ENCODE measurements around the gene VTI1A. TPM values are rescaled to one million over a fixed set of nuclear protein-coding genes. Genes with fewer than 3 reads are reported as not detected.
A peak's percentile ranks its signal among the peaks of the same experiment; 100 is the strongest.

VTI1A gene
- total and polyA plus RNA-seq, 2 of the 13 experiments (the other 11 are each of a cell fraction or from before 2014, with no cell fraction given), result 11.7 to 32.7 TPM

DNA sequence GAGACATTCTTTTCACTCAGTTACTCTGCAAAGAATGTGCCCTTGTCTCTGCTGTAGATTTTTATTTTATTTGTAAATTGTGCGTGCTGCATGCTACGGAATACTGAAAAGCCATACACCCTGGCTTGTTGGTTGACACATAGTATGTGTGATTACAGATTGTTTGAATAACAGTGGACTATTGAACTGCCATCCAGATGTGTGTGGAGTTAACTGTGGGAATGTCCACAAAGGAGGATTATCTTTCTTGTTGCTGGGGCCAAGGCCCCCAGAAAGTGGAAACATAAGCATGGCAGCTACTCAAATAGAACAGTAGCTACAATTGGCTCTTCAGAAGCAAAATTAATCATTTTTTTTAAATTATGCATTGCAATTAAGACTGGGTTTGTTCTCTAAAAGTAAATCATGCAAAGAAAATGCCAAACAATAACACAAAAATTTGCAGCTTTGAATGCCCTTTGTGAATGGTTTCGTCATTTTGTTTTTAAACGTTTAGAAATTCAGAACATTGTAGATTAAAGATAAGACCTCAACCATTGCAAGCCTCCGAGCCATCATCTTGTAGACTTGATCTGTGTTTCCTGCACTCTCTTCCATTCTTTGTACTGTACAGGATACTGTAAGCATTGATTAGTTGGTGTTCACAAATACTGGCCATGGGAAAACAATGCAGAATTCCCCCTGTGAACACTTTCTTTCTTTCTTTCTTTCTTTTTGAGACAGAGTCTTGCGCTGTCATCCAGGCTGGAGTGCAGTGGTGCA is 292.8 kb downstream of the VTI1A start (continued):
- TF ChIP-seq TRIM24 (CRISPR knock-in tag; IDR thresholded peaks at IDR 0.05) (no peak), SMARCC2 (IDR thresholded peaks at IDR 0.05) (peak; percentile 83; the same call in 1 of the 2 replicates), ZSCAN22 (CRISPR knock-in tag; IDR thresholded peaks at IDR 0.05) (no peak), HDAC1 (CRISPR knock-in tag; IDR thresholded peaks at IDR 0.05) (peak; percentile 80), ZNF264 (CRISPR knock-in tag; IDR thresholded peaks at IDR 0.05) (peak; percentile 88), RCOR2 (CRISPR knock-in tag; IDR thresholded peaks at IDR 0.05) (peak; percentile 91), HNF4G (IDR thresholded peaks at IDR 0.05; ENCODE audit: borderline replicate concordance, low read depth, low read length) (peak; percentile 96), HNF4G (CRISPR knock-in tag; IDR thresholded peaks at IDR 0.05; ENCODE audit: borderline replicate concordance, low read depth) (0 out of 2 replicates have a peak, but pooled peaks have one; percentile 56), ISX (CRISPR knock-in tag; conservative IDR thresholded peaks at IDR 0.05) (peak; percentile 49; the same call in 1 of the 2 replicates), ZNF282 (IDR thresholded peaks at IDR 0.05; ENCODE audit: partially characterized antibody) (no peak), NFYB (CRISPR knock-in tag; IDR thresholded peaks at IDR 0.05) (no peak), EP300 (IDR thresholded peaks at IDR 0.05; ENCODE audit: low read depth in 2 of 2, low read length in 2 of 2) (peak; percentile 97 to 99), EP300 (CRISPR knock-in tag; IDR thresholded peaks at IDR 0.05; ENCODE audit: borderline replicate concordance) (peak; percentile 95), ZNF235 (CRISPR knock-in tag; IDR thresholded peaks at IDR 0.05; ENCODE audit: borderline replicate concordance) (no peak), ZNF543 (CRISPR knock-in tag; IDR thresholded peaks at IDR 0.05) (0 out of 2 replicates have a peak, but pooled peaks have one; percentile 20), NR2C2 (CRISPR knock-in tag; IDR thresholded peaks at IDR 0.05; ENCODE audit: borderline replicate concordance) (no peak), RBM39 (IDR thresholded peaks at IDR 0.05; ENCODE audit: low read depth, low read length, poor library complexity, severe bottlenecking) (no peak), HMG20A (CRISPR knock-in tag; IDR thresholded peaks at IDR 0.05; ENCODE audit: borderline replicate concordance) (peak; percentile 97), CCDC6 (CRISPR knock-in tag; IDR thresholded peaks at IDR 0.05) (0 out of 2 replicates have a peak, but pooled peaks have one; percentile 42), HNRNPL (IDR thresholded peaks at IDR 0.05; ENCODE audit: low read depth, low read length) (no peak), NCOA2 (CRISPR knock-in tag; IDR thresholded peaks at IDR 0.05) (peak; percentile 98), U2AF2 (IDR thresholded peaks at IDR 0.05; ENCODE audit: low read depth, low read length) (no peak), ZNF256 (CRISPR knock-in tag; conservative IDR thresholded peaks at IDR 0.05) (no peak), POLR2AphosphoS5 (IDR thresholded peaks at IDR 0.05; ENCODE audit: low read depth, low read length) (no peak), KDM5A (IDR thresholded peaks at IDR 0.05; ENCODE audit: borderline replicate concordance, low read length) (no peak)
- TF ChIP-seq, protein P1, sequence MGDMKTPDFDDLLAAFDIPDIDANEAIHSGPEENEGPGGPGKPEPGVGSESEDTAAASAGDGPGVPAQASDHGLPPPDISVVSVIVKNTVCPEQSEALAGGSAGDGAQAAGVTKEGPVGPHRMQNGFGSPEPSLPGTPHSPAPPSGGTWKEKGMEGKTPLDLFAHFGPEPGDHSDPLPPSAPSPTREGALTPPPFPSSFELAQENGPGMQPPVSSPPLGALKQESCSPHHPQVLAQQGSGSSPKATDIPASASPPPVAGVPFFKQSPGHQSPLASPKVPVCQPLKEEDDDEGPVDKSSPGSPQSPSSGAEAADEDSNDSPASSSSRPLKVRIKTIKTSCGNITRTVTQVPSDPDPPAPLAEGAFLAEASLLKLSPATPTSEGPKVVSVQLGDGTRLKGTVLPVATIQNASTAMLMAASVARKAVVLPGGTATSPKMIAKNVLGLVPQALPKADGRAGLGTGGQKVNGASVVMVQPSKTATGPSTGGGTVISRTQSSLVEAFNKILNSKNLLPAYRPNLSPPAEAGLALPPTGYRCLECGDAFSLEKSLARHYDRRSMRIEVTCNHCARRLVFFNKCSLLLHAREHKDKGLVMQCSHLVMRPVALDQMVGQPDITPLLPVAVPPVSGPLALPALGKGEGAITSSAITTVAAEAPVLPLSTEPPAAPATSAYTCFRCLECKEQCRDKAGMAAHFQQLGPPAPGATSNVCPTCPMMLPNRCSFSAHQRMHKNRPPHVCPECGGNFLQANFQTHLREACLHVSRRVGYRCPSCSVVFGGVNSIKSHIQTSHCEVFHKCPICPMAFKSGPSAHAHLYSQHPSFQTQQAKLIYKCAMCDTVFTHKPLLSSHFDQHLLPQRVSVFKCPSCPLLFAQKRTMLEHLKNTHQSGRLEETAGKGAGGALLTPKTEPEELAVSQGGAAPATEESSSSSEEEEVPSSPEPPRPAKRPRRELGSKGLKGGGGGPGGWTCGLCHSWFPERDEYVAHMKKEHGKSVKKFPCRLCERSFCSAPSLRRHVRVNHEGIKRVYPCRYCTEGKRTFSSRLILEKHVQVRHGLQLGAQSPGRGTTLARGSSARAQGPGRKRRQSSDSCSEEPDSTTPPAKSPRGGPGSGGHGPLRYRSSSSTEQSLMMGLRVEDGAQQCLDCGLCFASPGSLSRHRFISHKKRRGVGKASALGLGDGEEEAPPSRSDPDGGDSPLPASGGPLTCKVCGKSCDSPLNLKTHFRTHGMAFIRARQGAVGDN (CRISPR knock-in tag; IDR thresholded peaks at IDR 0.05), result no peak
- TF ChIP-seq, protein P2, sequence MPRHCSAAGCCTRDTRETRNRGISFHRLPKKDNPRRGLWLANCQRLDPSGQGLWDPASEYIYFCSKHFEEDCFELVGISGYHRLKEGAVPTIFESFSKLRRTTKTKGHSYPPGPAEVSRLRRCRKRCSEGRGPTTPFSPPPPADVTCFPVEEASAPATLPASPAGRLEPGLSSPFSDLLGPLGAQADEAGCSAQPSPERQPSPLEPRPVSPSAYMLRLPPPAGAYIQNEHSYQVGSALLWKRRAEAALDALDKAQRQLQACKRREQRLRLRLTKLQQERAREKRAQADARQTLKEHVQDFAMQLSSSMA (CRISPR knock-in tag; IDR thresholded peaks at IDR 0.05), result no peak

All from HepG2 (cell line).